Islet precursor cell (in vitro differentiated cells): ENCODE data around the gene SMARCD3.
A peak's percentile ranks its signal among the peaks of the same experiment; 100 is the strongest.

Experiments
- DNase-seq: peaks from one replicate; pipeline ENCODE4 v3.0.0-alpha.2; 2018

Gene SMARCD3

GRCh38 chr7:151206914-151207313, 41.6 kb downstream of the SMARCD3 start:
- DNase-seq = no peak

GRCh38 chr7:151205730-151206129, 42.8 kb downstream of the SMARCD3 start:
- no peak for DNase-seq

GRCh38 chr7:151204383-151205032, 44.0 kb downstream of the SMARCD3 start:
- no peak for DNase-seq

GRCh38 chr7:151202836-151203235, 45.7 kb downstream of the SMARCD3 start:
- no peak for DNase-seq

- no peak for DNase-seq
Measured at GRCh38 chr7:151201751-151202150, 46.7 kb downstream of the SMARCD3 start.

GRCh38 chr7:151201344-151201743, 47.1 kb downstream of the SMARCD3 start:
- DNase-seq = no peak

- DNase-seq = peak; percentile 76
Measured at GRCh38 chr7:151198945-151199848, 49.3 kb downstream of the SMARCD3 start.

- DNase-seq = no peak
Measured at GRCh38 chr7:151197932-151198331, 50.6 kb downstream of the SMARCD3 start.

- no peak for DNase-seq
Measured at GRCh38 chr7:151195616-151196450, 52.7 kb downstream of the SMARCD3 start.

GRCh38 chr7:151194188-151194587, 54.3 kb downstream of the SMARCD3 start:
- DNase-seq = no peak

- no peak for DNase-seq
Measured at GRCh38 chr7:151193203-151193978, 55.1 kb downstream of the SMARCD3 start.

- no peak for DNase-seq
Measured at GRCh38 chr7:151192002-151192539, 56.4 kb downstream of the SMARCD3 start.

GRCh38 chr7:151191544-151191943, 57.0 kb downstream of the SMARCD3 start:
- no peak for DNase-seq

- no peak for DNase-seq
Measured at GRCh38 chr7:151189038-151189437, 59.5 kb downstream of the SMARCD3 start.
